GM18907 (cell line): ENCODE measurements around the gene SLC44A4.
A peak's percentile ranks its signal among the peaks of the same experiment; 100 is the strongest.
"Not testable (repeated sequence)": the region's sequence is repeated elsewhere in the genome, so short reads cannot be mapped to it uniquely, and the experiment has no call there.

ENCODE experiments used
- ATAC-seq: cut with Tn5 transposase; IDR thresholded peaks from one replicate; pipeline ENCODE4 v1.9.1; 2021; ENCODE audit warnings: mild to moderate bottlenecking, moderate library complexity; ENCODE audit not compliant: unreplicated experiment

Gene SLC44A4

DNA sequence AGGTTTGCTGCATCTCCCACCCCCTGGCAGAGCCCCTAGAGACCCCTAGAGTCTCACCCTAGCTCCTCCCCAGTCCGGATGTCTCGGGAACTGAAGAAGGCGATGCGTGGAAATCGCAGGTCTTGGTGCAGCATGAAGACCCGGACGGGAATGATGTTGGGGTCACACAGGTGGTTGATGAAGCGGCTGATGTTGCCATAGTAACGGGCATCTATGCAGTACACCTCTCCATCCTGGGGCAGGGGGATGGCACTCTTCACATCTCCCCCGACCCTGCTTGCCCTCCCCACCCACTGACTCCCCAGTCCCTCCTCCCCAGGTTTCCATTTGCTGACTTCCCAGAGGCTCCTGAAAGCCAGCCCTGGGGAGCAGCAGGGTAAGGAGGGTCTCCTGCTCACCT lies 1.8 kb upstream of the SLC44A4 start:
- no peak for ATAC-seq

DNA sequence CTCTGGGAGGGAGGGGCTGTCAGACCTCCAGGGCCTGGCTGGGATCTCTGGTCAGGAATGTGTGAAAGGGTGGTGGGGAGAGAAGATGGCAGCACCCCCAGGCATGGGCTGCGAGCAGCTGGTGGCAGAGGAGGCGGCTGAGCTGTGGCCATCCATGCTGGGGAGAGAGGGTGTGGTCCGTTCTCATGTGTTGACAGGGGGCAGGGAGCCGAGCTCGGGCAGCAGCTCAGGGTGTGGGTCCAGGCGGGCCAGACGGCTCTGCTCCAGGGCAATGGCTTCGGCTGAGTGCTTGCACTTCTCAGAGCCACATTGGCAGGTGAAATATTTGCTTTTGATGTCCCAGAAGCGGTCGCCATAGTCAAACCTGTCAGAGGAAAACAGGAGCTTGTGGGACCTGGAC lies 1.1 kb upstream of the SLC44A4 start:
- no peak for ATAC-seq

DNA sequence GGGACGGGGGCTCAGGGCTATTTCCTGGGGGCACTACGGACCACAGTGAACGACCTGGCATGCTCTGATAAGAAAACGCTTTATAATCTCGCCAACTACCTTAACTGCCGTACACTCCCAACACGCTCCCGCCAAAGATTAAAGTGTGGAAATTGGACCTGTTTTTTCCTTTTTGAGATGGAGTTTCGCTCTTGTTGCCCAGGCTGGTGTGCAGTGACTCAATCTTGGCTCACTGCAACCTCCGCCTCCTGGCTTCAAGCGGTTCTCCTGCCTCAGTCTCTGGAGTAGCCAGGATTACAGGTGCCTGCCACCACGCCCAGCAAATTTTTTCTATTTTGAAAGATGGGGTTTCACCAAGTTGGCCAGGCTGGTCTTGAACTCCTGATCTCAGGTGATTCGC lies 346 bp upstream of the SLC44A4 start:
- ATAC-seq = no peak

DNA sequence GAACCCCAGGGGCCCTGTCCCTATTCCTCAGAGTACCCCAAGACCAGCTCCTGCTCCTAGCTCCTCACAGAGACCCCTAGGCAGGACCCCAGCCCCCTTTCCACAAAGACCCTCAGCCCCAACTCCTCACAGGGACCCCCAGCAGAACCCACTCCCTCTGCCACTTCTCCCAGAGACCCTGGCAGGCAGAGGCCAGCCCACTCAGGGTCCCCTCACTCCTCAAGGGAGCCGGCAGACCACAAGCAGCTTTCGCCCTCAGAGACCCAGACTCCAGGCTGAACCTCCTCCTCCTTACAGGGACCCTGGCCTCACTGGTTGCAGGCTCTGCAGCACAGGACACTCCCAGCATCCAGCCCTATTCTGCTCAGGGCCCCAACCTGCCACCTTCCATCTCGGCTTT lies 575 bp downstream of the SLC44A4 start:
- no peak for ATAC-seq

DNA sequence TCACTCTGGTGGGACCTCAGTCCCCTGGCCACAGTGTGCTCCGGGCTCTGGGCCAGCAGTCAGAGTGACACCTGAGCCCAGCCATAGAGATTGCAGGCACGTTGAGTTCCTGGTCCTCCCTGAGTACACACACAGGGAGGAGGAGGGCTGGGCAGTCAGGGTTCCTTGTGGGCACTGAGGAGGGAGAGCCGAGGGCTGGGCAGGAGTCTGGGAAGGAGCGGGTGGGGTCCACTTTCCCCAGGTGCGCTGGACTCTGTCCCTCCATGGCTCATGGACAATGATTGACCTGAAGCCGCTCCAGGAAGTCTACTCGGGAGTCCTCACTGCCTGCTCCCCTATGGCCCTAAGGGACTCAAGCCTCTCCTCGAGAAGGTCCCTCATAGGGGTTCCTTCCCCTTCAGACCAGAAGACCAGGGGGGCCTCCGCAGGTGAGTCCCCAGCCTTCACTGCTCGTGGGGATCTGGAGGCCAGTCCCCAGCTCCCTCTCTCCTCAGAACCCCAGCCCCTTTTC lies 1.1 kb downstream of the SLC44A4 start:
- no peak for ATAC-seq

DNA sequence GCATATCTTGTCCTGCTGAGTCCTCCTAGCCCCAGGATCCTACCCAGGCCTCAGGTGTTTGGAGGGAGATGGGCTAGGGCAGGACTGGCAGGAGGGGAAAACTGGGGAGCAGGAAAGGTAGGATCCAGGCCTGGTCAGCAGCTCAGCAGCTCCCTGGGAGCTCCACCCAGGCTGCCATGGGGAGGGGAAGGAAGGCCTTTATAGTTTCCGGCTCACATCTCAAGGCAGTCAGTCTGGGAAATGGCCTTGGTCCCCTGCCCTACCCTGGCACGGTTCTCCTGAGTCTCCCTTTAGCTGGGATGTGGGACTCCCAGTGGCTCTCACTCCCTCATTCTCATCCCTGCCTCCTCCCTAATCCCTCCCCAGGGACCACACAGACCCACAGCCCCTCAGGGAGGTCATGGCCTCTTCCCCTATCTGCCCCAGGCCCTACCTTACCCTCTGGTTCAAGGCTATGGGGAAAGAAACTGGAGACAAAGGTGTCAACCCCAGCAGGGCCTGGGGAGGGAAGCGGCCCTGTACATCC lies 1.6 kb downstream of the SLC44A4 start:
- ATAC-seq = no peak

DNA sequence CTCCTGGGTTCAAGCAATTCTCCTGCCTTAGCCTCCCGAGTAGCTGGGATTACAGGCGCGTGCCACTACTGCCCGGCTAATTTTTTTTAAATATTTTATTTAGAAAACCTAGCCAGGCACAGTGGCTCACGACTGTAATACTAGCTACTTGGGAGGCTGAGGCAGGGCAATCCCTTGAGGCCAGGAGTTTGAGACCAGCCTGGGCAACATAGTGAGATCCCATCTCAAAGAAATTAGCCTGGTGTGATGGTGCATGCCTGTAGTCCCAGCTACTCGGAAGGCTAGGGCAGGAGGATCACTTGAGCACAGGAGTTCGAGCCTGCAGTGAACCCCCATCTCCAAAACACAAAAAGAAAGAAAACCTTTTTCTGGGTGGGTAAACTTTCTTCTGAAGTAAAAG lies 2.4 kb downstream of the SLC44A4 start:
- no peak for ATAC-seq

DNA sequence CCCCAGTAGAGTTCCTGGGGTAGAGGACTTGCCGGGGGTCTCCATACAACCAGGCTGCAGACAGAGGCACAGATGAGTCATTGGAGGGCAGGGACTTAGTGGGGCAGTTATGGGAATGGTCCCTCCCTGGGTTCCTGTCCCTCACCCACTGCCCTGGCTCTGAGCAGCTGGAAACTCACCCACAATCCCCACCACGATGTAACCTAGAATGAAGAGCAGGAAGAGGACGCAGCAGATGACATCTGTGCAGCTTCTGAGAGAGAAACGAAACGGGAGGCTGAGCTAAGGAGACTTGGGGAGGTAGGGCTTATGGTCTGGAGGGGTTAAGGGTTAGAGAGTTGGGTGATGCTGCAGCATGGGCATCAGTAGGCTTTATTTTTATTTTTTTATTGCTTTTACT lies 2.9 kb downstream of the SLC44A4 start:
- no peak for ATAC-seq

DNA sequence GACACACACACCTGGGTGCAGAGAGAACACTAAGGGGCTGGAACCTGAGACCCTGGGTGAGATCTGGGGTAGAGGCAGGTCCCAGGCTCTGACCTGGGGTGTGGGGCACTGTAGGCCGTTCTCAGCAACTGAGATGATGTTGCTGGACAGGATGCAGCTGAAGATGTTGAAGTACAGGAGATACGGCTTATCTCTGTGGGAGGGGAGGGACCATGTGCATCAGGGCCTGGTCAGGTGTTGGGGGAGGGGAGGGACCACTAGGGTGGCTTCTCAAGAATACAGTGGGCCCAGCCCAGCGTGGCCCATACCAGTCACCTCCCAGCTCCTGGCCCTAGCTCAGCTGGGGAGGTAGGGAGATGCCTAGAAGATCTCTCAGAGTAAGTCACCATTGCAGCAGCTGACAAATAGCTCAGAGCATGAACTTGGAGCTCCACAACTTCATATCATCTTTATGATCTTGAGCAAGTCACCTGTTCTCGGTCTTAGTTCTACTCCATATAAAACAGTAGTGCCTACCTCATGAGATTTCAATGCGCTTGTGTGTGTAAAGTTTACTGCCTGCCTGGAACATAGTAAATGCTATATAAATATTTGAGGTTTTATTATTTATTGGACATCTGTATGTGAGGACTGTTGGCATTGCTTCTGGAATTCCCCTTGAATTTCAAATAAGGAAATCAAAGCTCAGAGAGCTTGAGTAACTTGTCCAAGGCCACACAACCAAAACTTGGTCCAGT lies 3.8 kb downstream of the SLC44A4 start:
- ATAC-seq = no peak

DNA sequence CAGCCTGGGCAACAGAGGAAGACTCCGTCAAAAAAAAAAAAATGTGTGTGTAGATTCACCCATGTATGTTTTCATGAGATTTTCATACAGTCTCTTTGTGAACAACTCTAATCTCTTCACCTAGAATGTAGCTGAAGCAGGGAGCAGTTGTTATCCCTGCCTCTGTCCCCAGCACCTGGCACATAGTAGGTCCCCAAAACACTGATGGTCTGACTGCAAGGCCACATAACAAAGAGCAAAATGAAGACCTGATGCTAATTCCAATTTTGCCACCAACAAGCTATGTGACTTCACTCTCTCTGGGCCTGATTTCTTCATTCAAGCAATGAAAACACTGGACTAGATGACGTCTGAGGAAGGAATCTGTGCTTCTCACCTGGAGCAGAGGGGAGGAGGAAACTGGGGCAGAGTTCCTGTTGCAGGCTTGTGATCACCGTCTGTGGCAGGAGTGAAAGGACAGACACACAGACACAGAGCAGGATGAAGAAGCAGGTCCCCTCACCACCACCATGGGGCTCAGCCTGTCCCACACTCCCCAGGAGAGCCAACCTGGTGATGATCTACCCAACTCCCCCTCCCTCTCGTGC lies 4.6 kb downstream of the SLC44A4 start:
- ATAC-seq = no peak

DNA sequence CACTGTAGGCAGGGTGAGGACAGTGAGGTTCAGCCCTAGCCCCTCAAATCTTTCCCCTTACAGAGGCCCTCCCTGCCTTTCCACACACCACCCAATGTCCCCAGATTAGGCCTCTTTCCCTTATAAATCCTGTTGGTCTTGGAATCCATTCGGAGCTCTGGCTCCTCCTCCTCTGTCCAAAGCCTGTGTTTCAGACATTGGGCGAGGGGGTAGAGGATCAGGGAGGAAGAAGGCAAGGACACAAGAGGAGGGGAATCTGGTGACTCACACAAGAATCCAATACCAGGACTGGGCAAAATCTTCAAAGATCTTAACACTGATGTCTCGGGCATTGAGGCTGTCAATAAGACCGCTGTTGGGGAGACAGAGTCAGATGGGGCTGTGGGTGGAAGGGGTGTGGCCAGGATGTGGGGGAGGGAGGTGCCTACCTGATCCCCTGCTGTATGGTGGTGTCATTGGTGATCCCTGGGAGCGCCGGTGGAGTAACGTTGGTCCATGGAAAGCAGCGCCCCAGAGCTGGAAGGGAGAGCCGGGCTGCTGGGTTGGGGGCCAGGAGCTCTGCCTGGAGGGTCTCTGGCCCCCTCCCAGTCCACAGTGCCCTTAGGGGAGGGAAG lies 7.6 kb downstream of the SLC44A4 start:
- no peak for ATAC-seq

DNA sequence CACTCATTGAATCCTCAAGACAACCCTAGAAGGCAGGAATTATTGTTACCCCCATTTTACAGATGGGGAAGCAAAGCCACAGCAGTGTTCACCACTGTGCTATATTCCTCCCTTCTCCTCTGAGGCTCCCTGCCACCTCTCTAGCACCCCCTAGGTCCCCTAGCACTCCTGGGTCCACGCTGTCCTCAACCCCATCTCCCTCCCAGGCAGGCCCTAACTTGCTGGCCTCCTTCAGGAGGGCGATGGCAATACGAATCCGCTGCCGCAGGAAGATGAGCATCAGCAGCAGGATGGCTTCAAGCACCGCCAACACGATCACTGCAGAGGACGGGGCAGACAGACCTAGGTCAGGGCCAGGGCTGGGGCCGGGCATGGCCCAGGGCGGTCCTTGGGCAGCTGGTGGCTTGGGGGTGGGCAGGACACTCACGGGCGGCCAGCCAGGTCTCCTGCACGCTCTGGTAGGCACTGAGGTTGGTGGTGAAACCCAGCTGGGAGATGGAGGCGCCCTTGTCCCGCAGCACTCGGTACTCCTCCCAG lies 8.3 kb downstream of the SLC44A4 start:
- ATAC-seq = no peak

DNA sequence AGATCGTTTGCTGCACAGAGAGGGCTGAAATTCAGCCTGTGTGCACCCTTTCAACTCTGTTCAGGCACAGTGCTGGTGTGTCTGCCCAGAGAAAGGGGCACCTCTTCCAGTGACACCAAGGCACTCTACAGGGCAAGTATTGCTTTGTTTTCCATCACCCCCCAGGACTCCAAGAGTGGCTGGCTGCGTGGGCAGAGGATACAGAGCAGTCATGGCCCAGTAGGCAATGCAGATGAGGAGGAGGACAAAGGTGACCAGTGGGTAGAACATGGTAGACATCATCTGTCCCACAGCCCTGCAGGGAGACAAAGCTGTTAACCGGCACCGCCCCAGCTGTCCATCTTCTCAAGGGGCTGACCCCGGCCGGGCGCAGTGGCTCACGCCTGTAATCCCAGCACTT lies 9.5 kb downstream of the SLC44A4 start:
- ATAC-seq = no peak

DNA sequence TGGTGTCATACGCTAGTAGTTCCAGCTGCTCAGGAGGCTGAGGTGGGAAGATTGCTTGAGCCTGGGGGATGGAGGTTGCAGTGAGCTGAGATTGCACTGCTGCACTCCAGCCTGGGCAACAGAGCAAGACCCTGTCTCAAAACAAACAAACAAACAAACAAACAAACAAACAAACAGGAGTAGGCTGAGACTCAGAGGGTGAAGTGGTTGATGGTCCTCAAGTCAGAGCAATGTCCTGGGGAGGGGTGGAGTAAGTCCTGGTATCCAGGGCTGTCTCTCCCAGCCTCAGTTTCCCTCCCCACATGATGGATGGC lies 10.2 kb downstream of the SLC44A4 start:
- ATAC-seq = not testable (repeated sequence)

DNA sequence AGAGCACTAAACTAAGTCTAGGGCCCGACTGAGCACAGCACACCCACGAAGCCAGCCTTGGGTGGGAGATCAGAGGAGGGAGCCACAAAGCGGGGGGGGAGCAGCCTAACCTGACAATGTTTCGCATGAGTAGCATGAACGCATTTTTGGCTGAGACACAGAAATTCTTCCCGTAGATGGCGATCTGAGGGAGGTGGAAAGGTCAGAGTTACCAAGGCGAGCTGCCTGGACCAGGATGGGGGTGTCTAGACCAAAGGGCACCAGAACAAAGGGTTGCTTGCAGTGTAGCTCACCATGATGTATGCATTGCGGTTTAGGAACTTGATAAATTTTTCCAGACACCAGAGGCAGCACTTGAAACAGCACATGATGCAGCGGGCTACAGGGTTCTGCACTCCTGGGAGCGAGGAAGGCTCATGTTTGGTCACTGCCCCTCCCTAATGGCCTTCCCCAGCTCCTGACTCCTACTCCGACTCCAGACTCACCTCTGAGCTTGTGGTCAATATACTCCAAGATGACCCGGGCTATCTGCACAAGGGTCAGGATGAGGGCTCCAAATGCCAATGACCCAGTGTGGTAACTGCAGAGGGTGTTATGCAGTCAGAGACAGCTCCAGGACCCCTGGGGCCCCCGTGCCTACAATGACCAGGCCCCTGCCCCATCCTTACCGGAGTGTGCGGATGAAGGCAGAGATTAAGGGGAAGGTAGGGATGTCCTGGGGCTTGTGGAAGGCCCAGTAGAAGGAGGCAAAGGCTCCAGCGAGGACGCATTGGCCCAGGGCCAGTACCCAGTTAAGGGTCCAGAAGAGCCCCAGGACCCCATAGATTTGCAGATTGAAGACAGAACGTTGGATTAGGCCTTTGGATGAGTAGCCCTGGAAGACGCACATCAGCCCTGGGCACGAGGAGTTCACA lies 13.3 kb downstream of the SLC44A4 start:
- no peak for ATAC-seq

DNA sequence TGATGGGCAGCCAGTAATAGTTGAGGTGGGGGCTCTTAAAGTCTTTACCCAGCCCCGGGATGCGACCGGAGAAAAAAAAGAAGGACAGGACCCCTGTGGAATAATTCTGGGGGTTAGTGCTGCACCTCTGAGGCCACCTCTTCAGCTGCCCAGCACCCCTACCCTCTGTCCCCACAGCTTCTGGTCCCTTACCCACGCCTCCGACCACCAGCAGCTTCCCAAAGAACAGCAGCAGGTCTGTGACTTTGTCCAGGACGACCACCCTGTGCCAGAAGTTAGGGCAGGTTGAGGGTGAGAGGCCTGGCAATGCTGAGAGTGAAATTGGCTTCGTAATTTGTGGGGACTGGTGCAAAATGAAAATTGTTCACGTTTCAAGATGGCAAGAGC lies 14.0 kb downstream of the SLC44A4 start:
- no peak for ATAC-seq

DNA sequence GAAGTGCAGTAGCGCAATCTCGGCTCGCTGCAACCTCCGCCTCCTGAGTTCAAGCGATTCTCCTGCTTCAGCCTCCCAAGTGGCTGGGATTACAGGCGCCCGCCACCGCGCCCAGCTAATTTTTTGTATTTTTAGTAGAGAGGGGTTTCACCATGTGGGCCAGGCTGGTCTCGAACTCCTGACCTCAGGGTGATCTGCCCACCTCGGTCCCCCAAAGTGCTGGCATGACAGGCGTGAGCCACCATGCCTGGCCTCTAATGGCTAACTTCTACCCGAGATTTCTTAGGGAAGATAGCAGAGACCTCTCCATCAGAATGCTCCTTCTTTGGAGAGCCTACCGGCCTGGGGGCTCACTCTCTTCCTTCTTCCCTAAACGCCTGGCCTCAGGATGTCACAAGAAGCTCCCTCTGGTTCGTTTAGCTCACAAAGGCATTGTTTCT lies 14.7 kb downstream of the SLC44A4 start:
- ATAC-seq = not testable (repeated sequence)

DNA sequence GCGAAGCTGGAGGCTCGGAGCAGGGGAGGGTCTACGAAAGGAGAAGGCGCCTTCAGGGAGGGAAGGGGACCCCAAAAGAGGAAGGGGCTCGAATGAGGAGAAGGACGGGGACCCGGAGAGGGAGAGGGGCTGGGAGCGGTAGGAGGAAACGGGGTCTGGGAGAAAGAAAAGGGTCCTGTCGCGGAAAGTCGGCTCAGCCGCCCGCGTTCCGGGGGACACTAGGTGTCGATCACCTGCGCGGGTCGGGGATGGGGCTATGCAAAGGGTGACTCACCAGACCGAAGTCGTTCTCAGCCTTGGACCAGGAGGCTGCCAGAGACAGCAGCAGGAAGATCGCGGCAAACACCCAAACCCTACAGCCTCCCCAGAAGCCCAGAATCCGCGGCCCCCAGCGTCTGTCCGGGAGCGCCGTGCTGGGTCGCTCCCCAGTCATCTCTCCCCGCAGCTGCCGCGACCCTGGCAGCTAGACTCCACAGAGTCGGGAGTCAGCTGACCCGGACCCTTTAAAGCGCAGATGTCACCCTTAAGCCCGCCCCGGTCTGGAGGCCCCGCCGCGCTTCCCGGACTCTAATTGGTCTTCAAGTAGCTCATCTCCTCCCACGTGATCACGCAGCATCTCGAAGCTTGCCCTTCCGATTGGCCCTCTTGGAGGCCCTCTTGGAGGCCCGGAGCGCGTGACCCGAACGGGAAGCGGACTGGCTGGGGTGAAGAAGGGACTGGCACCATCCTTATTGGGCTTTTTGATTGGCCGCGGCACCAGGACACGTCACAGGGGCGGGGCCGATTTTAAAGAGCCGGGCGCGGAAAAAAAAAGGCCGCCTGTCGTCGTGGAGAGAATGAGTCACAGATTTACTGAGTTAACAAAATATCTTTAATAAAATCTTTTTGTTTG lies 16.2 kb downstream of the SLC44A4 start, which contains the start of gene NEU1:
Gene NEU1 (minus strand): TSS at position 478 of the 892 bp plus-strand sequence. CDS start 45 bp downstream, at position 433.
- ATAC-seq = peak; percentile 89

DNA sequence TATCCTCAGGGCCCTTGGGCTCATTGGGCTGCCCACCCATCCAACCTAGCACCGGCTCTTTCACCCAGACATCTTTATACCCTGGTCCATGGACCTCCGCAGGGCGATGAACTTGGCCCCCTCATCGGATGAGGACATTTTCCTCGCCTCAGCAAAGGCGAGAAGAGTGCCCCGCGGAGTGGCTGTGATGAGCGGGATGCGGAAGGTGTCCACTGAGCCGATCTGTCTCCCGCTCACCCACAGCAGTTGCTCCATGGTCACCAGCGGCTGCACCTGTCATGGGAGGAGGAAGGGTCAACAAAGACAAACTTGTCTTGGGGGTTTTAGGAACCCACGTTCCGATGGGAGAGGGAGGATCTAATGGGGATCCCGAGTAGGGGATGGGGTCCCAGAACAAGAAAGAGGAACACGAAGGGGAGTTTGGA lies 16.9 kb downstream of the SLC44A4 start:
- no peak for ATAC-seq

DNA sequence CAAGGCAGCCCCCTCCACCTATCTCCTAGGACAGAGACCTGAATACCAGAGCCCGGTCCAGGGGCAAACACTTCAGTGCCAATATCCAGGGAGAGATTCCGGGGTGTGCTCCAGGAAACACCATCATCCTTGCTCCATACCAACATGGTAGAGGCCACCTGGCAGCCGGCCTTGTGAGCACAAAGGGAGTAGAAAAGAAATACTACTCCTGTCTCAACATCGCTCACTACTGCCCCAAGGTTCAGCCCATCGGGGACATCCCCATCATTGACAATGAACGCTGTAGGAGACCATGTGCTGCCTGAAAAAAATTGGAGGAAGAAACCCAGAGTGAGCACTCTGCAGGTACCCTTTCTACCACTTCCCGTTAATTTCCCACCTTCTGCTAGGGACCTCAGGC lies 17.6 kb downstream of the SLC44A4 start:
- ATAC-seq = no peak
